Measurements from ENCODE around the gene PCDH11X.
A peak's percentile ranks its signal among the peaks of the same experiment; 100 is the strongest.
"Not testable (repeated sequence)": the region's sequence is repeated elsewhere in the genome, so short reads cannot be mapped to it uniquely, and the experiment has no call there.

Gene PCDH11X, protein sequence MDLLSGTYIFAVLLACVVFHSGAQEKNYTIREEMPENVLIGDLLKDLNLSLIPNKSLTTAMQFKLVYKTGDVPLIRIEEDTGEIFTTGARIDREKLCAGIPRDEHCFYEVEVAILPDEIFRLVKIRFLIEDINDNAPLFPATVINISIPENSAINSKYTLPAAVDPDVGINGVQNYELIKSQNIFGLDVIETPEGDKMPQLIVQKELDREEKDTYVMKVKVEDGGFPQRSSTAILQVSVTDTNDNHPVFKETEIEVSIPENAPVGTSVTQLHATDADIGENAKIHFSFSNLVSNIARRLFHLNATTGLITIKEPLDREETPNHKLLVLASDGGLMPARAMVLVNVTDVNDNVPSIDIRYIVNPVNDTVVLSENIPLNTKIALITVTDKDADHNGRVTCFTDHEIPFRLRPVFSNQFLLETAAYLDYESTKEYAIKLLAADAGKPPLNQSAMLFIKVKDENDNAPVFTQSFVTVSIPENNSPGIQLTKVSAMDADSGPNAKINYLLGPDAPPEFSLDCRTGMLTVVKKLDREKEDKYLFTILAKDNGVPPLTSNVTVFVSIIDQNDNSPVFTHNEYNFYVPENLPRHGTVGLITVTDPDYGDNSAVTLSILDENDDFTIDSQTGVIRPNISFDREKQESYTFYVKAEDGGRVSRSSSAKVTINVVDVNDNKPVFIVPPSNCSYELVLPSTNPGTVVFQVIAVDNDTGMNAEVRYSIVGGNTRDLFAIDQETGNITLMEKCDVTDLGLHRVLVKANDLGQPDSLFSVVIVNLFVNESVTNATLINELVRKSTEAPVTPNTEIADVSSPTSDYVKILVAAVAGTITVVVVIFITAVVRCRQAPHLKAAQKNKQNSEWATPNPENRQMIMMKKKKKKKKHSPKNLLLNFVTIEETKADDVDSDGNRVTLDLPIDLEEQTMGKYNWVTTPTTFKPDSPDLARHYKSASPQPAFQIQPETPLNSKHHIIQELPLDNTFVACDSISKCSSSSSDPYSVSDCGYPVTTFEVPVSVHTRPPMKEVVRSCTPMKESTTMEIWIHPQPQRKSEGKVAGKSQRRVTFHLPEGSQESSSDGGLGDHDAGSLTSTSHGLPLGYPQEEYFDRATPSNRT (N-terminal part only)

DNA sequence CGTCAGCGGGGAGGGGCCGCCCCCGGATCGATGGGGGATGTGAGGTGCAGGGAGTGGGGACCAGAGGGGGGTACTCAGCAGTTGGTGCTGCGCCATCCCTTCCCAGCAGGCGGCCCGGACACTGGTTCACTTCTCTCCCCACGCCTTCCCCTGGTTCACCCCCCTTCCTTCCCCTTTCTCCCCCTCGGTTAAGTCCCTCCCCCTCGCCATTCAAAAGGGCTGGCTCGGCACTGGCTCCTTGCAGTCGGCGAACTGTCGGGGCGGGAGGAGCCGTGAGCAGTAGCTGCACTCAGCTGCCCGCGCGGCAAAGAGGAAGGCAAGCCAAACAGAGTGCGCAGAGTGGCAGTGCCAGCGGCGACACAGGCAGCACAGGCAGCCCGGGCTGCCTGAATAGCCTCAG, at the start of gene PCDH11X:
Gene PCDH11X, plus strand, starts transcription at position 241 of the 400 bp plus-strand sequence. CDS start 56,130 bp downstream, outside the sequence.
- DNase-seq (ENCODE audit: low read depth in 2 of 3, low spot score in 1 of 3): peak in 1 of 3 donors; percentile 0

DNA sequence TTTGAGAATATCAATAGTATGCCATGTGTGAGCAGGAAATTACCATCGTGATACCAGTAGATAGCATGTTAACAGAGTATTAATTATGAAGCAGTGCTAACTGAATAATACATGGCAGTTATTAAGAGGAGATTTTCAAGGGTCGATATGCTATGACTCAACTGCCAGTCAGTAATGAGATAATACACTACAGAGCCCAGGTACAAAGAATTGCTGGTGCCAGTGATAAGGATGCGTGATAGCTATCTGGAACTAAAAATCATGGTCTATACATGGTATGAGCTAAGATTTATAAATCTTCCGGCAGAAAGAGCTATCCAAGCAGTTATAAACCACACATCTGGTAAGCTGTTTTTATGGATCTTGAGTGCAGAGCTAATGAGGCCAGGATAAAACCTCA, 31.7 kb upstream of the PCDH11X start:
- not testable (repeated sequence) for DNase-seq (ENCODE audit: low read depth in 2 of 3, low spot score in 1 of 3)

DNA sequence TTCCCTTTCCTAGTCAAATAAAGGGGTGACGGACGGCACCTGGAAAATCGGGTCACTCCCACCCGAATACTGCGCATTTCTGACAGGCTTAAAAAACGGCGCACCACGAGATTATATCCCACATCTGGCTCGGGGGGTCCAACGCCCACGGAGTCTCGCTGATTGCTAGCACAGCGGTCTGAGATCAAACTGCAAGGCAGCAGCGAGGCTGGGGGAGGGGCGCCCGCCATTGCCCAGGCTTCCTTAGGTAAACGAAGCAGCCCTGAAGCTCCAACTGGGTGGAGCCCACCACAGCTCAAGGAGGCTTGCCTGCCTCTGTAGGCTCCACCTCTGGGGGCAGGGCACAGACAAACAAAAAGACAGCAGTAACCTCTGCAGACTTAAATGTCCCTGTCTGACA, 26.2 kb upstream of the PCDH11X start:
- not testable (repeated sequence) for DNase-seq (ENCODE audit: low read depth in 2 of 3, low spot score in 1 of 3)

DNA sequence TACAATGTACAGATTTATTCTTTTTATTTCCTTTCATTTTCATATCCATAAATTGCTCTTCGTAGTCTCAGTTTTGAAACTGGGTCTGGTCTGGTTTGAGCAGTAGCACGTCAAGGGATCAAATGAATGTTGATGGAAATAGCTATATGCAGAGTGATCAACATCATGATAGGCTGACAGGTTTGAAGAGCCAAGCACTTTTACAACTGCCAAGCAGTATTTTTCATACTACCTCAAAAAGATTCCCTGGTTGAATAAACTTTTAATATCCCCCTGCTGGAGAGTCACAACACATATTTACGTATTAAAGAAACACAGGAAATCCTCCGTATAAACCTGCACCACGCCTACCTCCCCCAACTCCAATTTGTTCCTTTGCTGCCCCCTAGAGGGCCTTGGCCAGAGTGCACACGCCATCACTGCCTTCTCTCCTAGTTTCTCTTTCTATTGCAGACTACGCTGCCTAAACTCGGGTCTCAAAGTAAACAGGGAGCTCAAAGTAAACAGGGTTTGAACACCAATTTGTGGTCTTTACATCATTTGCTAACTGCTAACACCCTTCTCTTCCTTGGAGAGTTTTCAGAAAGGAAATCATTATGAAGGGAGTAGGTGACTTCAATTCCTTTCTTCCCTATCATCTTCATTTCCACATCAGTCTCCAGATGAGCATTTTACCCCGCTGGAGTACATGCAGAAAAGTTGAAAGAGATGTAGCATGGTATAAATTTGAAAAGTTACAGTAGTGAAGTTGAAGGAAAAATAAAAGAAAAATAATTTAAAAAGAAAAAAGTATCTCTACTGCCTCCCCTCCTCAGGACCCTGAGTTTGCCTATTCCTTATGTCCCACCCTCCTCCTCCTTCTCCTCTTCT, 8.3 kb upstream of the PCDH11X start:
- not testable (repeated sequence) for DNase-seq (ENCODE audit: low read depth in 2 of 3, low spot score in 1 of 3)

DNA sequence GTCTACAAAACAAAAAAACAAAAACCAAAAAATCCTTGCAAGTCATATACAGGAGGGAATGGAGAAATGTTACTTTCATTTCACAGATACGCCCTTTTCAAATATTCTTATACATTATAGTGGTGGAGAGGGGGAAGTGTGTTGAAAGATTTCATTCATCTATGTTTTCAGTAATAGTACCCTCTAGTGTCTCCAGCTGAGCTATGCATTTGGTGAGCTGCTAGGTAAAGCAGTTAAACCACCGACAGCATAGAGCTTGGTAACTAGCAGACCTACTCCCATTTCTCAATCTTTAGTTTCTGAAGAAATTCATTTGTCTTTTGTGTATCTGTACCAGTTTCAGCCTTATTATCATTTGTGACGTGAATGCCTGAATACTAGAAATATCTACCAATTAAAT, 5.2 kb upstream of the PCDH11X start:
- not testable (repeated sequence) for DNase-seq (ENCODE audit: low read depth in 2 of 3, low spot score in 1 of 3)

GRCh38 chrX:91780008-91780407, 833 bp downstream of the PCDH11X start:
- not testable (repeated sequence) for DNase-seq (ENCODE audit: low read depth in 2 of 3, low spot score in 1 of 3)

DNA sequence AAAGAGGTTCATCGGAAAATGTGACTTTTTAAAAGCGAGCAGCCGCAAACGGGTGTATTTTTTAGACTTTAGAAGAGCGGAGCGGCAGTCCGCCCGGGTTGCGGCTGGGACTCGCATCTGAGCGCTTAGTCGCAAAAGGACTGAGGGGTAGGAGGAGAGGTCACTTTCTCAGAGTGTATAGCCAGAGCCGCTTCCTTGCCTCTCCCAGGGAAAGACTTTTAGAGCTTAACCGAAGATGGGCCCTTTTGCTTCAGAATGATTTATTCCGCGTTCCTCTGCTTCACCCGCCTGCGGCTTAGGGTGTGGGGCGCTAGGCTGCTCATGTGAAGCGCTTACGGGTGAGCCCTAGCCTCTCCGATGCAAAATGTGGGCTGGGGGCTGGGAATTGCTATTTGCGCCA, 1.5 kb downstream of the PCDH11X start:
- not testable (repeated sequence) for DNase-seq (ENCODE audit: low read depth in 2 of 3, low spot score in 1 of 3)

DNA sequence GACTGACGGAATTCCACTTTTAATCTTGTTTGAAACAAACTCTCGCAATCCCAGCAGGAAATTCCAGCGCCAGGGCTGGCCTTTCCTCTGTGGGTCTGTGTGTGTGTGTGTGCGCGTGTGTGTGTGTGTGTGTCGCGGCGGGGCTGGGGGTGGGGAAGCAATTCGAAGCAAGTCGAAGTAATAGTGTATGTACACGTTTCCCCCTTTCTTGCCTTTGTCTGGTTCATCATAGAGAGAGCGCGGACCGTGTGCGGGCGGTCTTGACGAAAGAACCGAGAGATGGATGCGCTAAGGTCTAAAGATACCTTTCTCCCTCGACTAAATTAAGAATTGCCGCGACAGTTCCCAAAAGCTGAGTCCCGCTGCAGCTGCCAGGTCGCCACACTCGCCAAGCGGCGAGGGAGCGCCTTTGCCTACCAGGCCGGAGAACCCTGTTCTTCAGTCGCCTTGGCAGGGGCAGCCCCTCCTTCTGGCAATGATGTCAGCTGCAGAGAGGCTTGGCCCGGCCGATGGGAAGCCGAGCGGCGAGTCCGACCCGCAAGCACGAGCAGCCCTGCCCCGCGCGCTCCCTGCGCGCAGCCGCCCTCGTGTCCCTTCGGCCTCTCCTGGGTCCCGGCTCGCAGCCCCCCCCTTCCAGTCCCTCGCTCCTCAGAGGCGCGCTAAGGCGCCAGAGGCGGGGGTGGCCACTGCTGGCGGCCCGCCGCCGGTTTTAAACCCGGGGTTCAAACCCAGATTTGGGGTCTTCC, 2.6 kb downstream of the PCDH11X start:
- DNase-seq (ENCODE audit: low read depth in 2 of 3, low spot score in 1 of 3): not testable (repeated sequence)

- DNase-seq (ENCODE audit: low read depth in 2 of 3, low spot score in 1 of 3): not testable (repeated sequence)
These were observed 3.6 kb downstream of the PCDH11X start for GRCh38 chrX:91782825-91783224.

DNA sequence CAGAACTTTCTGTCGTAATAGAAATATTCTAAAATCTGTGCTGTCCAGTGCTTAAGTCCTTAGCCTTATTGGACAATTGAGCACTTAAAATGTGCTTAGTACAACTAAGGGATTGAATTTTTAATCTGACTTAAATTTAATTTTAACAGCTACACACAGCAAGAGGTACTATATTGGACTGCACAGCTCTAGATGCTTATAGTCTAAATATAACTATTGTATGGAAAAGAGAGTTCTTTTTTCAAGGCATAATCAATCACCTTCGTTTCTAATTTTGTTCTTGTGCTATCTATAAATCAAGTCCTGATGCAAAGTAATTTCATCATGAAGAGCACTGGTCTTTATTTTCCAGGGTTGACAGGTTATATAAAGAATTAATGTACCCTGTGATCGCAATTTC, 38.4 kb downstream of the PCDH11X start:
- DNase-seq (ENCODE audit: low read depth in 2 of 3, low spot score in 1 of 3): not testable (repeated sequence)

DNA sequence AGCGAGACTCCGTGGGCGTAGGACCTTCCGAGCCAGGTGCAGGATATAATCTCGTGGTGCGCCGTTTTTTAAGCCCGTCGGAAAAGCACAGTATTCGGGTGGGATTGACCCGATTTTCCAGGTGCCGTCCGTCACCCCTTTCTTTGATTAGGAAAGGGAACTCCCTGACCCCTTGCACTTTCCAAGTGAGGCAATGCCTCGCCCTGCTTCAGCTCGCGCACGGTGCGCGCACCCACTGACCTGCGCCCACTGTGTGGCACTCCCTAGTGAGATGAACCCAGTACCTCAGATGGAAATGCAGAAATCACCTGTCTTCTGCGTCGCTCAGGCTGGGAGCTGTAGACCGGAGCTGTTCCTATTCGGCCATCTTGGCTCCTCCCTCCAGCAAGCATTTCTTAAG, 46.1 kb downstream of the PCDH11X start:
- not testable (repeated sequence) for DNase-seq (ENCODE audit: low read depth in 2 of 3, low spot score in 1 of 3)
